H1 (cell line): ENCODE measurements around the gene BCAS3. TPM values are rescaled to one million over a fixed set of nuclear protein-coding genes. Genes with fewer than 3 reads are reported as not detected.

Source experiments
- CTCF ChIA-PET: fragments of 300-600 bp; sonication (Branson Sonifier 250); formaldehyde crosslinking; loops from one replicate; lab custom pipeline; 2021; ENCODE audit not compliant: partially characterized antibody; lab: Charles Lee
- POLR2A ChIA-PET: fragments of 300-600 bp; sonication (Branson Sonifier 250); formaldehyde crosslinking; loops from one replicate; lab custom pipeline; 2021; ENCODE audit warnings: inconsistent platforms; ENCODE audit not compliant: partially characterized antibody; lab: Charles Lee
- DNase-seq, 2 experiments: peaks; one replicate each; pipeline versions ENCODE4 v3.0.0 to v3.0.0-alpha.2; 2010 to 2022; ENCODE audit warnings: low spot score in 2 of 2, low read depth in 1 of 2, mixed read lengths in 1 of 2
- FAIRE-seq: peaks from 2 replicates; lab custom pipeline; 2011; peaks lifted over from hg19 to GRCh38; lab: Jason Lieb, UNC
- H2AFZ ChIP-seq: 2 replicates; pipeline ENCODE4 v1.8.1; 2012; ENCODE audit warnings: low read length, inconsistent platforms
- H2AK5ac ChIP-seq: 2 replicates; pipeline ENCODE4 v1.6.1; 2013; ENCODE audit warnings: low read depth, low read length
- H2BK120ac ChIP-seq: replicated peaks from 2 replicates; pipeline ENCODE3; 2013; ENCODE audit warnings: low read depth, low read length, inconsistent platforms
- H2BK12ac ChIP-seq: 2 replicates; pipeline ENCODE4 v1.6.1; 2013; ENCODE audit warnings: low read depth, low read length
- H2BK15ac ChIP-seq: 2 replicates; pipeline ENCODE4 v1.6.1; 2013; ENCODE audit warnings: low read length
- H2BK20ac ChIP-seq: 2 replicates; pipeline ENCODE4 v1.6.1; 2013; ENCODE audit warnings: low read length
- H2BK5ac ChIP-seq: 2 replicates; pipeline ENCODE4 v1.6.1; 2013; ENCODE audit warnings: low read depth, low read length
- H3K14ac ChIP-seq: 2 replicates; pipeline ENCODE4 v1.6.1; 2013; ENCODE audit warnings: inconsistent platforms; ENCODE audit not compliant: insufficient read length
- H3K18ac ChIP-seq: 2 replicates; pipeline ENCODE4 v1.6.1; 2013; ENCODE audit warnings: low read length; ENCODE audit errors: extremely low read depth
- H3K23ac ChIP-seq: 2 replicates; pipeline ENCODE4 v1.6.1; 2013; ENCODE audit warnings: inconsistent platforms; ENCODE audit not compliant: insufficient read length
- H3K23me2 ChIP-seq: 2 replicates; pipeline ENCODE4 v1.6.1; 2013; ENCODE audit warnings: low read depth, low read length
- H3K27ac ChIP-seq: 2 replicates; pipeline ENCODE4 v1.6.1; 2011; ENCODE audit warnings: low read depth, low read length, inconsistent platforms
- H3K27me3 ChIP-seq, 4 experiments: replicated peaks in 1 of 4; 1 replicate in 1 of 4; 2 replicates in 3 of 4; pipeline versions ENCODE4 v1.6.1 to v1.8.1; 2011 to 2013; ENCODE audit warnings: low read length in 3 of 4, mild to moderate bottlenecking in 3 of 4, inconsistent platforms in 2 of 4, mixed read lengths in 2 of 4, moderate library complexity in 1 of 4; ENCODE audit not compliant: control insufficient read depth in 3 of 4, insufficient read depth in 3 of 4; ENCODE audit errors: extremely low read depth in 1 of 4
- H3K36me3 ChIP-seq, 4 experiments: 2 replicates each; pipeline versions ENCODE4 v1.6.1 to v1.8.1; 2011 to 2013; ENCODE audit warnings: mild to moderate bottlenecking in 4 of 4, low read length in 3 of 4, moderate library complexity in 2 of 4, control low read depth in 1 of 4, inconsistent platforms in 1 of 4; ENCODE audit not compliant: insufficient read depth in 4 of 4, control insufficient read depth in 2 of 4
- H3K4ac ChIP-seq: replicated peaks from 2 replicates; pipeline ENCODE3; 2013; ENCODE audit warnings: low read length, low read depth, mixed read lengths, inconsistent platforms; ENCODE audit not compliant: insufficient read length
- H3K4me1 ChIP-seq, 4 experiments: replicated peaks in 1 of 4; 1 replicate in 1 of 4; 2 replicates in 3 of 4; pipeline versions ENCODE4 v1.6.1 to v1.8.1; 2011 to 2013; ENCODE audit warnings: low read length in 3 of 4, inconsistent platforms in 2 of 4, mixed read lengths in 1 of 4; ENCODE audit not compliant: insufficient read depth in 4 of 4, control insufficient read depth in 3 of 4
- H3K4me2 ChIP-seq, 2 experiments: 2 replicates each; pipeline versions ENCODE4 v1.6.1 to v1.8.1; 2011 to 2013; ENCODE audit warnings: low read depth in 2 of 2, low read length in 2 of 2, control low read depth in 1 of 2, inconsistent platforms in 1 of 2, mild to moderate bottlenecking in 1 of 2; ENCODE audit not compliant: insufficient read depth in 1 of 2
- H3K4me3 ChIP-seq, 4 experiments: fragments of 200-600, 300-600 bp in 1 of 4; sonication (generic), shearing (Covaris generic), sonication (Bioruptor Twin) in 1 of 4; 2 replicates each; pipeline versions ENCODE4 v1.5.1 to v1.8.1; 2011 to 2016; ENCODE audit warnings: low read length in 4 of 4, low read depth in 3 of 4, control low read depth in 2 of 4, inconsistent platforms in 2 of 4, mild to moderate bottlenecking in 2 of 4, mixed read lengths in 1 of 4, moderate library complexity in 1 of 4; ENCODE audit not compliant: insufficient read depth in 2 of 4; ENCODE audit errors: extremely low read depth in 1 of 4
- H3K56ac ChIP-seq: replicated peaks from 2 replicates; pipeline ENCODE3; 2013; ENCODE audit warnings: low read depth, mild to moderate bottlenecking, mixed read lengths, low read length, inconsistent platforms; ENCODE audit not compliant: insufficient read length
- H3K79me1 ChIP-seq: 2 replicates; pipeline ENCODE4 v1.6.1; 2013; ENCODE audit warnings: low read depth, low read length, control low read depth
- H3K79me2 ChIP-seq, 2 experiments: 2 replicates each; pipeline versions ENCODE4 v1.6.1 to v1.8.1; 2012 to 2013; ENCODE audit warnings: low read length in 2 of 2, mild to moderate bottlenecking in 2 of 2, inconsistent platforms in 1 of 2; ENCODE audit not compliant: insufficient read depth in 2 of 2, control insufficient read depth in 1 of 2
- H3K9ac ChIP-seq, 4 experiments: replicated peaks in 1 of 4; 1 replicate in 1 of 4; 2 replicates in 3 of 4; pipeline versions ENCODE4 v1.6.1 to v1.8.1; 2011 to 2013; ENCODE audit warnings: low read depth in 3 of 4, low read length in 3 of 4, control low read depth in 2 of 4, mild to moderate bottlenecking in 2 of 4, moderate library complexity in 2 of 4, inconsistent platforms in 1 of 4; ENCODE audit errors: extremely low read depth in 1 of 4
- H3K9me3 ChIP-seq, 2 experiments: 2 replicates each; pipeline versions ENCODE4 v1.6.1 to v1.8.1; 2012 to 2013; ENCODE audit warnings: mild to moderate bottlenecking in 2 of 2, moderate library complexity in 2 of 2, control low read depth in 1 of 2, inconsistent platforms in 1 of 2, low read depth in 1 of 2, low read length in 1 of 2, mixed read lengths in 1 of 2; ENCODE audit not compliant: insufficient read depth in 2 of 2
- H4K20me1 ChIP-seq, 2 experiments: replicated peaks in 1 of 2; 2 replicates each; pipeline versions ENCODE3 to v1.8.1; 2011 to 2013; ENCODE audit warnings: inconsistent platforms in 2 of 2, low read length in 2 of 2, mild to moderate bottlenecking in 1 of 2; ENCODE audit not compliant: insufficient read depth in 2 of 2, control insufficient read depth in 1 of 2
- H4K5ac ChIP-seq: 2 replicates; pipeline ENCODE4 v1.6.1; 2013; ENCODE audit warnings: low read length, low read depth, mixed read lengths, inconsistent platforms; ENCODE audit not compliant: insufficient read length
- H4K8ac ChIP-seq: 2 replicates; pipeline ENCODE4 v1.8.0; 2013; ENCODE audit warnings: mild to moderate bottlenecking, moderate library complexity, low read length, inconsistent platforms; ENCODE audit not compliant: insufficient read depth; ENCODE audit errors: extremely low read depth
- H4K91ac ChIP-seq: replicated peaks from 2 replicates; pipeline ENCODE3; 2013; ENCODE audit warnings: low read length, mixed read lengths, inconsistent platforms; ENCODE audit not compliant: insufficient read length
- BCL11A ChIP-seq, 2 experiments: IDR thresholded peaks; one replicate each; pipeline ENCODE4 v1.6.1; 2011; ENCODE audit warnings: low read depth in 2 of 2, low read length in 2 of 2, mild to moderate bottlenecking in 2 of 2
- BRCA1 ChIP-seq: IDR thresholded peaks from 2 replicates; pipeline ENCODE4 v1.6.1; 2012; ENCODE audit warnings: low read depth, low read length, improper control_type of control experiment
- CEBPB ChIP-seq: IDR thresholded peaks from 2 replicates; pipeline ENCODE4 v1.6.1; 2012; ENCODE audit warnings: low read depth, low read length
- CREB1 ChIP-seq: IDR thresholded peaks from 2 replicates; pipeline ENCODE4 v1.6.1; 2012; ENCODE audit warnings: inconsistent platforms
- CTBP2 ChIP-seq: IDR thresholded peaks from 2 replicates; pipeline ENCODE4 v1.7.0; 2011; ENCODE audit warnings: borderline replicate concordance, mild to moderate bottlenecking, moderate library complexity, mixed read lengths, low read length; ENCODE audit not compliant: insufficient read depth, insufficient read length
- EP300 ChIP-seq, 2 experiments: IDR thresholded peaks; 1 replicate in 1 of 2; 2 replicates in 1 of 2; pipeline ENCODE4 v1.6.1; 2011 to 2012; ENCODE audit warnings: low read depth in 2 of 2, low read length in 2 of 2, mild to moderate bottlenecking in 2 of 2, borderline replicate concordance in 1 of 2, inconsistent platforms in 1 of 2, moderate library complexity in 1 of 2
- JUN ChIP-seq: IDR thresholded peaks from 2 replicates; pipeline ENCODE4 v1.6.1; 2011; ENCODE audit warnings: low read depth, mild to moderate bottlenecking, improper control_type of control experiment, low read length
- JUND ChIP-seq: IDR thresholded peaks from 2 replicates; pipeline ENCODE4 v1.6.1; 2011; ENCODE audit warnings: mild to moderate bottlenecking, improper control_type of control experiment, low read length
- KDM5A ChIP-seq: fragments of 200-600 bp; IDR thresholded peaks from 2 replicates; pipeline ENCODE4 v1.7.1; 2012; ENCODE audit warnings: mild to moderate bottlenecking, low read length, inconsistent platforms, mixed read lengths
- NRF1 ChIP-seq: IDR thresholded peaks from 2 replicates; pipeline ENCODE4 v1.6.1; 2011; ENCODE audit warnings: mild to moderate bottlenecking, low read depth, low read length, improper control_type of control experiment
- RAD21 ChIP-seq, 2 experiments: IDR thresholded peaks in 1 of 2; conservative IDR thresholded peaks in 1 of 2; 2 replicates each; pipeline ENCODE4 v1.6.1; 2011; ENCODE audit warnings: low read depth in 2 of 2, low read length in 2 of 2, improper control_type of control experiment in 1 of 2, inconsistent platforms in 1 of 2, mild to moderate bottlenecking in 1 of 2, moderate library complexity in 1 of 2
- SIX5 ChIP-seq: IDR thresholded peaks from 2 replicates; pipeline ENCODE4 v1.6.1; 2011; ENCODE audit warnings: mild to moderate bottlenecking, low read depth, low read length
- SP1 ChIP-seq: IDR thresholded peaks from 2 replicates; pipeline ENCODE4 v1.6.1; 2011; ENCODE audit warnings: low read depth, low read length
- SP2 ChIP-seq: IDR thresholded peaks from 2 replicates; pipeline ENCODE4 v1.6.1; 2012; ENCODE audit warnings: mild to moderate bottlenecking, low read length, inconsistent platforms
- WGBS, 2 experiments: shearing (Covaris generic) in 1 of 2; methylation state at CpG; one replicate each; pipeline versions ENCODE4 v1.1.6 to v1.1.7; 2013 to 2015; ENCODE audit warnings: low lambda C conversion rate in 2 of 2, mixed read lengths in 2 of 2, inconsistent platforms in 1 of 2, low coverage in 1 of 2, missing lambda C conversion rate in 1 of 2; ENCODE audit not compliant: insufficient replicate concordance in 2 of 2, insufficient coverage in 1 of 2, insufficient read length in 1 of 2; ENCODE audit errors: extremely low coverage in 1 of 2, missing lambda C conversion rate in 1 of 2; 5-methylcytosine and 5-hydroxymethylcytosine counted together
- polyA plus RNA-seq, 7 experiments: library from polyadenylated mRNA; depleted of rRNA in 3 of 7; stranded (reverse) in 5 of 7; unstranded in 2 of 7; fragments of >200 nt in 5 of 7; fragments of 200-250 nt in 2 of 7; gene quantifications; 1 replicate in 5 of 7; 2 replicates in 1 of 7; 4 replicates in 1 of 7; pipeline versions ENCODE4 v1.2.1 to v1.2.3, GENCODE V29; 2011 to 2013; ENCODE audit warnings: missing spikeins in 2 of 7, mixed read lengths in 2 of 7
- total RNA-seq: library from RNA; stranded (reverse); fragmentation: NEBNext Ultra II Directional; extraction: Animal tissue kit (Norgen Biotek cat#: 25700); gene quantifications from 2 replicates; pipeline ENCODE4 v1.2.1, GENCODE V29; 2021

Gene BCAS3
- total and polyA plus RNA-seq, 2 of the 8 experiments (the other 6 are each of a cell fraction or from before 2014, with no cell fraction given): 9.9 to 13.3 TPM

- 92% methylated on average over 8 of the region's 8 CpGs; no CpG with 5 or more reads in 1 of the 2 experiments for WGBS, 2 experiments
- TF ChIP-seq NRF1: no peak
- TF ChIP-seq RAD21 (IDR thresholded peaks at IDR 0.05 in 1 of 2, conservative IDR thresholded peaks at IDR 0.05 in 1 of 2; ENCODE audit: low read depth in 2 of 2, low read length in 2 of 2): no peak
- no peak for TF ChIP-seq SIX5
- no peak for TF ChIP-seq BCL11A (IDR thresholded peaks at IDR 0.05; ENCODE audit: low read depth in 2 of 2, low read length in 2 of 2)
- no peak for TF ChIP-seq JUND
- TF ChIP-seq KDM5A: no peak
- no peak for TF ChIP-seq JUN
- TF ChIP-seq CREB1: no peak
- no peak for TF ChIP-seq CTBP2
- TF ChIP-seq SP2: no peak
- TF ChIP-seq CEBPB: no peak
- no peak for TF ChIP-seq SP1
- TF ChIP-seq BRCA1: no peak
- TF ChIP-seq EP300 (IDR thresholded peaks at IDR 0.05; ENCODE audit: borderline replicate concordance in 1 of 2, low read depth in 2 of 2, low read length in 2 of 2): no peak
These were observed 544.2 kb downstream of the BCAS3 start for GRCh38 chr17:61221597-61222471.

More at GRCh38 chr17:61221597-61222471, 544.2 kb downstream of the BCAS3 start:
- Histone ChIP-seq H3K4me2 (no peak overlapping the region), H2BK15ac (no peak overlapping the region), H3K56ac (no peak overlapping the region), H3K27ac (no peak overlapping the region), H3K4me1 (no peaks in the 10 kb centered on the region; a peak in 1 of 7 replicates), H3K27me3 (no peaks in the 10 kb centered on the region), H3K4me3 (no peak overlapping the region), H3K79me1 (no peaks in the 10 kb centered on the region), H4K91ac (no peak overlapping the region), H3K79me2 (no peaks in the 10 kb centered on the region), H2BK20ac (no peak overlapping the region), H3K23ac (no peak overlapping the region), H4K8ac (no peak overlapping the region), H4K20me1 (no peaks in the 10 kb centered on the region), H2AK5ac (no peak overlapping the region), H3K36me3 (no peaks in the 10 kb centered on the region), H3K14ac (no peak overlapping the region), H3K23me2 (no peaks in the 10 kb centered on the region), H3K4ac (no peak overlapping the region), H3K9me3 (no peaks in the 10 kb centered on the region), H2BK12ac (no peak overlapping the region), H3K9ac (no peak overlapping the region), H3K18ac (no peak overlapping the region), H2AFZ (no peak overlapping the region), H2BK5ac (no peak overlapping the region), H2BK120ac (no peak overlapping the region), H4K5ac (no peak overlapping the region)
- no peak for DNase-seq
- ChIA-PET CTCF (no interaction called here), POLR2A (no interaction called here)
- FAIRE-seq: no peak
